K562 (cell line): ENCODE data around the gene TBX10. TPM values are rescaled to one million over a fixed set of nuclear protein-coding genes. Genes with fewer than 3 reads are reported as not detected.

Experiments used
- CCAR2 ChIP-seq: fragments of 200-400 bp; formaldehyde crosslinking; IDR thresholded peaks from 2 replicates; pipeline ENCODE4 v1.6.1; 2017; ENCODE audit warnings: mild to moderate bottlenecking, low read depth, low read length
- CREB1 ChIP-seq, 2 experiments: sonication (generic) in 1 of 2; formaldehyde crosslinking in 1 of 2; IDR thresholded peaks; 2 replicates each; pipeline versions ENCODE4 v1.6.1 to v1.8.0; 2012 to 2022; ENCODE audit warnings: inconsistent platforms in 1 of 2, mild to moderate bottlenecking in 1 of 2, missing genetic modification reagents in 1 of 2, moderate library complexity in 1 of 2
- DIDO1 ChIP-seq: fragments of 450-650 bp; IDR thresholded peaks from 2 replicates; pipeline ENCODE4 v1.6.1; 2016; ENCODE audit warnings: low read depth, missing biosample characterization, missing genetic modification characterization
- GABPB2 ChIP-seq: fragments of 250-450 bp; sonication (Bioruptor Pico); conservative IDR thresholded peaks from 2 replicates; pipeline ENCODE4 v1.5.1; 2021; ENCODE audit warnings: mild to moderate bottlenecking
- HES1 ChIP-seq: fragments of 450-650 bp; IDR thresholded peaks from 2 replicates; pipeline ENCODE4 v1.6.1; 2016; ENCODE audit warnings: low read depth, mild to moderate bottlenecking, moderate library complexity
- KLF6 ChIP-seq: fragments of 250-450 bp; sonication (Bioruptor Pico); IDR thresholded peaks from 2 replicates; pipeline ENCODE4 v1.4.0; 2020; ENCODE audit warnings: mild to moderate bottlenecking, moderate library complexity, borderline replicate concordance
- MCM5 ChIP-seq: fragments of 450-650 bp; IDR thresholded peaks from 2 replicates; pipeline ENCODE4 v1.6.1; 2016; ENCODE audit warnings: low read depth
- RBFOX2 ChIP-seq: fragments of 200-400 bp; formaldehyde crosslinking; IDR thresholded peaks from 2 replicates; pipeline ENCODE4 v1.6.1; 2017; ENCODE audit warnings: low read depth, mild to moderate bottlenecking, low read length, moderate library complexity
- SMC3 ChIP-seq: conservative IDR thresholded peaks from 2 replicates; pipeline ENCODE4 v1.6.1; 2011; ENCODE audit warnings: low read depth, low read length, improper control_type of control experiment; ENCODE audit not compliant: insufficient read depth
- SRF ChIP-seq, 2 experiments: fragments of 250-450, 450-650 bp in 1 of 2; sonication (Bioruptor Pico) in 1 of 2; sonication (generic) in 1 of 2; formaldehyde crosslinking; IDR thresholded peaks; 2 replicates each; pipeline versions ENCODE4 v1.5.0 to v1.5.1; 2020 to 2022; ENCODE audit warnings: mild to moderate bottlenecking in 1 of 2, missing genetic modification reagents in 1 of 2
- TSHZ1 ChIP-seq: fragments of 250-450 bp; sonication (Bioruptor Pico); IDR thresholded peaks from 2 replicates; pipeline ENCODE4 v1.4.0; 2020; ENCODE audit warnings: mild to moderate bottlenecking, moderate library complexity
- XRCC5 ChIP-seq: fragments of 200-400 bp; formaldehyde crosslinking; IDR thresholded peaks from 2 replicates; pipeline ENCODE4 v1.6.1; 2017; ENCODE audit warnings: low read depth, mild to moderate bottlenecking, low read length
- ZFP30 ChIP-seq: fragments of 250-450 bp; sonication (Bioruptor Pico); IDR thresholded peaks from 2 replicates; pipeline ENCODE4 v1.8.0; 2022; ENCODE audit warnings: moderate library complexity, mild to moderate bottlenecking, inconsistent platforms, borderline replicate concordance
- ZNF212 ChIP-seq: fragments of 450-650 bp; formaldehyde crosslinking; IDR thresholded peaks from 2 replicates; pipeline ENCODE4 v1.4.0; 2020; ENCODE audit warnings: mild to moderate bottlenecking
- ZNF253 ChIP-seq: fragments of 250-450 bp; sonication (Bioruptor Pico); conservative IDR thresholded peaks from 2 replicates; pipeline ENCODE4 v1.6.1; 2021; ENCODE audit warnings: mild to moderate bottlenecking
- ZNF445 ChIP-seq: fragments of 250-450 bp; sonication (Bioruptor Pico); IDR thresholded peaks from 2 replicates; pipeline ENCODE4 v1.4.0; 2020; ENCODE audit warnings: low read depth, mild to moderate bottlenecking, moderate library complexity
- polyA plus RNA-seq, 8 experiments: library from polyadenylated mRNA; depleted of rRNA in 4 of 8; stranded (reverse) in 5 of 8; unstranded in 3 of 8; fragments of >200 nt; fragmentation: Nextera tagmentation in 2 of 8; fragmentation: Illumina TruSeq in 1 of 8; extraction: Ambion mirVana in 2 of 8; extraction: Trizol in 1 of 8; gene quantifications; 2 replicates each; pipeline versions ENCODE4 v1.2.1 to v1.2.3, GENCODE V29; 2011 to 2014; ENCODE audit warnings: inconsistent platforms in 1 of 8, missing spikeins in 1 of 8
- total RNA-seq, 7 experiments: library from RNA; depleted of rRNA in 6 of 7; stranded (reverse); fragments of >200 nt in 6 of 7; fragmentation: Illumina TruSeq in 2 of 7; extraction: Trizol in 2 of 7; gene quantifications; 2 replicates each; pipeline versions ENCODE4 v1.2.1 to v1.2.3, GENCODE V29; 2011 to 2021; ENCODE audit warnings: low replicate concordance in 1 of 7
- TF ChIP-seq, protein P1 (sequence below): sonication (generic); formaldehyde crosslinking; IDR thresholded peaks from 2 replicates; pipeline ENCODE4 v1.8.0; 2022; ENCODE audit warnings: missing genetic modification reagents, mild to moderate bottlenecking, borderline replicate concordance
- TF ChIP-seq, protein P2 (sequence below), 2 experiments: fragments of 450-650 bp; IDR thresholded peaks; 2 replicates each; pipeline ENCODE4 v1.6.1; 2016
- TF ChIP-seq, protein P3 (sequence below): conservative IDR thresholded peaks from 2 replicates; pipeline ENCODE4 v1.6.1; 2011; ENCODE audit warnings: low read depth, mild to moderate bottlenecking, low read length; ENCODE audit not compliant: control insufficient read depth

The TBX10 gene
- total and polyA plus RNA-seq, 9 of the 15 experiments (the other 6 are each of a cell fraction or from before 2014, with no cell fraction given), result not detected

DNA sequence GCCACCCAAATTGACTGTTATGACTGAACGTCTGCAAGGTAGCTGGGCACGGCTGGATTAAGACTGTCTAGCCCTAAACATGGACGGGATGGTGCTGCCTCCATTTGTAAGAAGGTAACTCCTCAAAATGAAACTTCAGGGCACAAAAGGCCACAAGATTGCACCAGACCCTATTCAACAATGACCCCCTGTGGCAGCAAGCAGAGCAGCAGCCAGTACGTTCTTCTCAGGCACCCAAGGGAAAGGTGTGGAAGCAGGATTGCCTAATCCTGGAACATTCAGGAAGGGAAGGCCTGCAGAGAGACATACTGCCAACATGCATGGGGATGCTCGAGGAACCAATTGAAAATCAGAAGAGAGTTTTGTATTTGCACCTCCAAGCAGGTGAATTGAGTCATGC, 4.5 kb upstream of the TBX10 start (continued):
- TF ChIP-seq, protein P1, sequence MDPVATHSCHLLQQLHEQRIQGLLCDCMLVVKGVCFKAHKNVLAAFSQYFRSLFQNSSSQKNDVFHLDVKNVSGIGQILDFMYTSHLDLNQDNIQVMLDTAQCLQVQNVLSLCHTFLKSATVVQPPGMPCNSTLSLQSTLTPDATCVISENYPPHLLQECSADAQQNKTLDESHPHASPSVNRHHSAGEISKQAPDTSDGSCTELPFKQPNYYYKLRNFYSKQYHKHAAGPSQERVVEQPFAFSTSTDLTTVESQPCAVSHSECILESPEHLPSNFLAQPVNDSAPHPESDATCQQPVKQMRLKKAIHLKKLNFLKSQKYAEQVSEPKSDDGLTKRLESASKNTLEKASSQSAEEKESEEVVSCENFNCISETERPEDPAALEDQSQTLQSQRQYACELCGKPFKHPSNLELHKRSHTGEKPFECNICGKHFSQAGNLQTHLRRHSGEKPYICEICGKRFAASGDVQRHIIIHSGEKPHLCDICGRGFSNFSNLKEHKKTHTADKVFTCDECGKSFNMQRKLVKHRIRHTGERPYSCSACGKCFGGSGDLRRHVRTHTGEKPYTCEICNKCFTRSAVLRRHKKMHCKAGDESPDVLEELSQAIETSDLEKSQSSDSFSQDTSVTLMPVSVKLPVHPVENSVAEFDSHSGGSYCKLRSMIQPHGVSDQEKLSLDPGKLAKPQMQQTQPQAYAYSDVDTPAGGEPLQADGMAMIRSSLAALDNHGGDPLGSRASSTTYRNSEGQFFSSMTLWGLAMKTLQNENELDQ (CRISPR knock-in tag), result no peak
- TF ChIP-seq, protein P2, sequence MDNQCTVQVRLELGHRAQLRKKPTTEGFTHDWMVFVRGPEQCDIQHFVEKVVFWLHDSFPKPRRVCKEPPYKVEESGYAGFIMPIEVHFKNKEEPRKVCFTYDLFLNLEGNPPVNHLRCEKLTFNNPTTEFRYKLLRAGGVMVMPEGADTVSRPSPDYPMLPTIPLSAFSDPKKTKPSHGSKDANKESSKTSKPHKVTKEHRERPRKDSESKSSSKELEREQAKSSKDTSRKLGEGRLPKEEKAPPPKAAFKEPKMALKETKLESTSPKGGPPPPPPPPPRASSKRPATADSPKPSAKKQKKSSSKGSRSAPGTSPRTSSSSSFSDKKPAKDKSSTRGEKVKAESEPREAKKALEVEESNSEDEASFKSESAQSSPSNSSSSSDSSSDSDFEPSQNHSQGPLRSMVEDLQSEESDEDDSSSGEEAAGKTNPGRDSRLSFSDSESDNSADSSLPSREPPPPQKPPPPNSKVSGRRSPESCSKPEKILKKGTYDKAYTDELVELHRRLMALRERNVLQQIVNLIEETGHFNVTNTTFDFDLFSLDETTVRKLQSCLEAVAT (IDR thresholded peaks at IDR 0.05), result no peak
- TF ChIP-seq TSHZ1 (CRISPR knock-in tag) (no peak), HES1 (no peak), RBFOX2 (no peak), CCAR2 (0 out of 2 replicates have a peak, but pooled peaks have one; percentile 35), MCM5 (no peak), SRF (CRISPR knock-in tag; IDR thresholded peaks at IDR 0.05) (no peak), ZNF212 (CRISPR knock-in tag) (no peak), GABPB2 (no peak), DIDO1 (tag) (no peak), XRCC5 (0 out of 2 replicates have a peak, but pooled peaks have one; percentile 36), ZNF253 (no peak), SMC3 (peak; percentile 60), ZFP30 (no peak), CREB1 (IDR thresholded peaks at IDR 0.05) (no peak), CREB1 (CRISPR knock-in tag; IDR thresholded peaks at IDR 0.05) (no peak), ZNF445 (no peak), KLF6 (CRISPR knock-in tag) (no peak)
- TF ChIP-seq, protein P3, sequence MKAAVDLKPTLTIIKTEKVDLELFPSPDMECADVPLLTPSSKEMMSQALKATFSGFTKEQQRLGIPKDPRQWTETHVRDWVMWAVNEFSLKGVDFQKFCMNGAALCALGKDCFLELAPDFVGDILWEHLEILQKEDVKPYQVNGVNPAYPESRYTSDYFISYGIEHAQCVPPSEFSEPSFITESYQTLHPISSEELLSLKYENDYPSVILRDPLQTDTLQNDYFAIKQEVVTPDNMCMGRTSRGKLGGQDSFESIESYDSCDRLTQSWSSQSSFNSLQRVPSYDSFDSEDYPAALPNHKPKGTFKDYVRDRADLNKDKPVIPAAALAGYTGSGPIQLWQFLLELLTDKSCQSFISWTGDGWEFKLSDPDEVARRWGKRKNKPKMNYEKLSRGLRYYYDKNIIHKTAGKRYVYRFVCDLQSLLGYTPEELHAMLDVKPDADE, result no peak
